NCI-H2107 treated with DMSO at 0.1 percent for 48 hours (cell line): Measurements from ENCODE around the gene EDRF1.

Experiments used
- DNase-seq: peaks from one replicate; lab custom pipeline; 2025; ENCODE audit not compliant: unreplicated experiment; lab: John Stamatoyannopoulos, UW

Gene EDRF1

DNA sequence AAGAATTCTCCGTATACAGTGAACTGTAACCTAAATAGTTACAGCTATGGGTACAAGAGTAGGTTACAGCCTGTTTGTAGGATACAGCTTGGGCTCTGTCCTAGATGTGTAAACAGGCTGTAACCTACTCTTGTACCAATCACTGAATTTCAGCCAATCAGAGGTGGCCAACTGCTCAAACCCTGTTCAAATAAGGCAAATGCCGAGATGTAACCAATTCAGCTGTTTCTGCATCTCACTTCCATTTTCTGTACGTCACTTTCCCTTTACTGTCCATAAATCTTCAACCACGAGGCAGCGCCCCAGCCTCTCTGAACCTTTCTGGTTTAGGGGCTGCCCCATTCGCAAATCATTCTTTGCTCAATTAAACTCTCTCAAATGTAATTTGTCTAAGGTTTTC is 64.4 kb downstream of the EDRF1 start:
- DNase-seq: no peak

GRCh38 chr10:125785791-125786190 is 66.3 kb downstream of the EDRF1 start:
- no peak for DNase-seq

- no peak for DNase-seq
Measured at GRCh38 chr10:125788156-125789034, 68.9 kb downstream of the EDRF1 start.

GRCh38 chr10:125792342-125793300 is 73.1 kb downstream of the EDRF1 start:
- DNase-seq: no peak

DNA sequence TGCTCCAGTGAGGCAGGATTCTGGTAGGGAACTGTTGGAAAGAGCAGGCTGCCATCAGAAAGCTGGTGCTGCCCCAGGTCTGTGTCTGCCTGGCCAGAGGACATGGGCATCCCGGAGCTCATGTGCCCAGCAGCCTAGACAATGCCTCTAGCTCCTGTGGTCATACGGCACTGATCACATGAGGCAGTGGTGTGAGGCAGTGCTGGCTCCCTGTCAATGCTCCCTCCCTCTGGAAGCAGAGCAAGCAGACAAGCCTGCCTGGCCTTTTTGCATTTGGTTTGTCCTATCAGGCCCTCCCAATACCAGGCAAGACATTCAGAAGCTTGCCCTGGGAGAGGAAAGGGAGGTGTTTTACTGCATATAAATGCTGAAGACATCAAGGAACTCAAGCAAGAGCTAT is 75.6 kb downstream of the EDRF1 start:
- DNase-seq: no peak

DNA sequence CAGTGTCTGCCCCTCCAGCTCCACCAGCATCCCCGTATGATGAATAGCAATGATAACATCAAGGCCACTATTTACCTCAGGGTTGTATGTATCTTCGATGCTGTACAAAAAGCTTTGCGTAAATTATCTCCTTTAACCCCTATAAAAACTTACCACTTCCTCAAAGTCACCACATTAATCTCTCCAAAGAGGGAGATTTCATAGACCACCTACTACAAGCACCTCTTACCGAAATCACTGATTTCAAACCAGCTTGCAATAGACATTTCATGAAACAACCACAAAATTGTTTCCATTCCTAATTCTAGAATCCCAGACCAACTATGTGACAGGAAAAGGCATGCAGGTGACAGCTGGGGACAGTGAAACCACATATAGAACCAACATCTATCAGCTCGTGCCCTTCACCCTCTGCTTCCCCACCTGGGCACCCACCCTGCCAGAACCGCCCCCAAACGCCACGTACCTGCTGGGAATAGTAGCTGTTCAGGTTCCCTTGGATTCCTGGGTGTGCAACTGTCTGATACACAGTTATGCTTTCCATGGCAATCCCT is 76.2 kb downstream of the EDRF1 start:
- no peak for DNase-seq

DNA sequence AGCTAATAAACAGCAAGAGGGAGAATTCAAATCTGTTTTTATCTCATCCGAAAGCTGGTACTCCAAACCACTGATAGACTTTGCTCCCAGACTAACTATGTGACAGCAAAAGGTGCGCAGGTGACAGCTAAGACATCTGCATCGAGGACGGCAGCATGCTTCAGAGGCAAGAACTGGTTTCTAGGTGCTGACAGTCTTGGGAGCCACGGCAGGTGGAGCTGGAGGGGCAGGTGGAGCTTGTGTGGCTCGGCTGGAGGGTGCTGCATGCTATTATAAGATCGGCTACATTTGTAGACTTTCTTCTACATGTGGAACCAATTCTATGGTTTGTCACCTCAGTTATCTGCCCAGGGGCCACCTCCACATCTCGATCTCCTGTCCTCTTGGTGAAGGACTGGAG is 77.9 kb downstream of the EDRF1 start:
- no peak for DNase-seq

DNA sequence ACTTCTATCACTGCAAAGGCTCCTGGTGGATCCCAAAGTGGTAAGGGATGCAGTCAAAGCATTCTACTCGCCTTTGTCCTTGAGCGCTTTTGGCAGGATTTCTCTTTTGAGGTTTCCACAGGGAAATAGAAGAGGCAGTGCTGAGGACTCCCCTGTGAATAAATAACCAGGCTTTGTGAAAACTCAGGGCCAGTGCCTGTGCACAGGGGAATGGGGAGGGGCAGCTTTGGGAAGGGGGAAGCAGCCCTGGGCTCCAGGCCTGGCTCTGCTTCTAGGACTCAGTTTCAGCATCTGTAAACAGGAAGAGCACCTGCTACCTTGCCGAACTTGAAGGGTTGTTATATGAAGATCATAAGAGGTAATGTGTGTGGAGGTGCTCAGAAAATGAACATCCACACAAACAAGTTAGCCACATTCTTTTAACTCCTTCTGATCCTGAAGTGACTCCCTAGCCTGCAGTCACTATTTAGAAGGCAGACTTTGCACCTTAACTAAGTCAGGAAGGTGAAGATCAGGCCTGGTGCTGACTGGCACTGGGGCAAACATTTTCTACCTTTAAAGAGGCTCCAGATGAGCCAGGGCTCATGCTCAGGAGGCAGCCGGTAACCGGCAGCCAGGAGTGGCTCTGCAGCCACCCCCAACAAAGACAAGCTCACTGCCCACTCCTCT is 78.6 kb downstream of the EDRF1 start:
- peak; percentile 9 for DNase-seq

- no peak for DNase-seq
Measured at GRCh38 chr10:125799451-125800182, 80.1 kb downstream of the EDRF1 start.

DNA sequence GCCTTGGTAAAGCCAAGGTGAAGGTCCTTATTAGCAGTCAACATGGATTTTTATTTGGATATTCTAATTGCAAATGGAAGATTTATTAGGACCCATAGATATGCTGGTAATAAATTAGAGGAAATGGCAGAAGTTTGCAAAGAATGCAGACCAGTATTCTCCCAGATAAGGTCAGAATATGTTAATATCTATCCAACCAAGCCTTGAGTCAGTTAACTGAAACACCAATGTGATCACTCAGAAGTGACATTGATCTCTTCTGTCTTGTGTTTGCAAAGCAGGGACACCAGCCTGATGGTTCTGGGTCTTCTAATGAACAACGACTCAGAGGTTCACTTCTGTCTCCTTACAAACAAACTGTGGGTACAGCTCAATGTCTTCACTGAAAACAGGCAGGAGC is 82.1 kb downstream of the EDRF1 start:
- no peak for DNase-seq

DNA sequence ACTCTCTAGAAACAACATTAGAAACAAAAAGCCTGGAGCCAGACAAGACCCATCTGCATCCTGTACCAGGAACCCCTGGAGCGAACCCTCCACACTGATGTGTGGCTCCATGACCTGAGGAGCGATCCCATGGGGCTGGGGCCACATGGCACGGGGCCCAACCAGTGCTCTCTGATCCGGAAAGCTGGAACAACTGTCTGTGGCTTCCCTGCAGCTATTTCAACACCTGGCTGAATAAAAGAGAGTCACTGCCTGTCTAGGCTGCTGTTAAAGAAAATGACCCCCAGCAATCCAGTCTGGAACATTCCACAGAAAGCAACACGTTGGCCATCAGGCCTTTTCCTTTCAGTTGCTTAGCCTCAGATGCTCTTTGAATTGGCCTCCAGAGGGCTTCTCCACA is 82.6 kb downstream of the EDRF1 start:
- DNase-seq: no peak

DNA sequence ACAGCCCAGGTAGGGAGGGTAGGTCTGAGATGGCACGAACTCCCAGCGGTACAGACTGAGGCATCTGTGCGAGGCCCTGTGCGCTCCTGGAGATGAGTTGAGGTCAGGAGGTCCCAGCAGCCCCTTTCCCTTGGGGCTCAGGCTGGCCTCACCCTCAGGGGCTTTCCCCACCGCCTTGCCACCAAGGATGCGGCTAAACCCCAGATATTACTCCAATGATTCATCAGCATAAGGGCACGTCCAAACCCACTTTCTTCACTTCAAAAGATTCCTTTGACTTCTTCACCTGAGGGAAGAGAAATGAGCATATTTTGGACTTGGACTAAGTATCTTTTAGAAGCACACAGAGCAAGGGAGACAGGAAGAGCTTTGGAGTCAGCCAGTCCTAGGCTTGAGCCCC is 83.2 kb downstream of the EDRF1 start:
- DNase-seq: no peak

- no peak for DNase-seq
Measured at GRCh38 chr10:125808047-125808446, 88.5 kb downstream of the EDRF1 start.

- DNase-seq: no peak
Measured at GRCh38 chr10:125811251-125811650, 91.7 kb downstream of the EDRF1 start.

GRCh38 chr10:125812128-125812750 is 92.7 kb downstream of the EDRF1 start:
- DNase-seq: no peak
